Measurements from ENCODE around the gene CDH1. TPM values are rescaled to one million over a fixed set of nuclear protein-coding genes. Genes with fewer than 3 reads are reported as not detected.

CDH1 gene
- total RNA-seq, 1 donor from 2014 or later: 34.3 TPM

DNA sequence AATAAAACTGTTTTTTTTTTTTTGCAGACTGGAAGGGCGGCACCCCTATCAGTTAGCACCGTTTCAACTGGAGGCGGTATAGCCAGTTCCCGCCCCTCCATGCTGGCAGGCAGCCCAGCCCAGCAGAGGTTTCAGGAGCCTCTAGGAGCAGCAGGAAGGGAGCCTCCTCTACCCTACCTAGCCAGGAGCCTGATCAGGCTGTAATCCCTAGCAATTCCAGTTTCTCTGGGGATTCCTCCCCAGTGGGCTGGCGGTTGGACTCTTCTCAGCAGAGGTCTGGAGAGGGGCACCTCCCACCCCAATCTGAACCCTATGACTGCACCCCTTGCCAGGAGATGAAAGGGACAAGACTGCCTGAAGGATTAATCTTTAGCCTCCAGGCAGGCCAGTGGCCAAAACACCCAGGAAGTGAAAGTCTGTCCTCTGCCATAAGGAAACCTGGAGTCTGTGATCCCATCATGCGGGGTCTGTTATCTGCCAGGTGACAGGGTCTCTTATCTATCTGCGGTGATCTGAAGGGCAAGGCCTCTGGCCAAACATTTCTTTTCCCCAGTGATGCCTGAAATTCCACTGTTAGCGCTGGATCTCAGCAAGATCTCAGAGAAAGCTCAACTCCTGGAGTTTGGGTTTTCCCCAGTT is 4.9 kb upstream of the CDH1 start:
- DNase-seq: peak; percentile 77

DNA sequence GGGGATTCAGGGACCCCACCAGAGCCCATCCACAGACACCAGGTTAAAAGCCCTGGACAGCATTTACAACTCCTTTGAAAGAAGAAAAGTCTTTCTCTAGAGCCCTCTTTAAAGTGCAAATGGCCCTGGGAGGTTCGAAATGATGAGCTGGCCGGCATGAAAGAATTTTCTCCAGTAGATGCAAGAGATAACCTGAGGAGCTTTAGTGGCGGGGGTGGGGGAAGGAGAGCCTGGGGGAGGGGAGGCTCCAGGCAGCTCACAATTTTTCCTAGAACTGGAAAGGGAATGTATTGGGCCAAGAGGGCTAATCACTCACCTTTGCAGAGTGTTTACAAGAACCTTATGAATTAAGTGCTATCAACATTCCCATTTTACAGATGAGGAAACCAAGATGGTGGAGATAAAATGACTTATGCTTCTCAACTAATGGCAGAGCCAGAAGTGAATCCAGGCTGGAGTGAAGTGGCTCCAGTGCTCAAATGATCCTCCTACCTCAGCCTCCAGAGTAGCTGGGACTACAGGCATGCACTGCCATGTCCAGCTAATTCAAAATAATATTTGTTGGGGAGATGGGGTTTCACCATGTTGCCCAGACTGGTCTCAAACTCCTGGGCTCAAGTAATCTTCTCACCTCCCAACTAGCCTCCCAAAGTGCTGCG is 4.2 kb upstream of the CDH1 start:
- DNase-seq: no peak

DNA sequence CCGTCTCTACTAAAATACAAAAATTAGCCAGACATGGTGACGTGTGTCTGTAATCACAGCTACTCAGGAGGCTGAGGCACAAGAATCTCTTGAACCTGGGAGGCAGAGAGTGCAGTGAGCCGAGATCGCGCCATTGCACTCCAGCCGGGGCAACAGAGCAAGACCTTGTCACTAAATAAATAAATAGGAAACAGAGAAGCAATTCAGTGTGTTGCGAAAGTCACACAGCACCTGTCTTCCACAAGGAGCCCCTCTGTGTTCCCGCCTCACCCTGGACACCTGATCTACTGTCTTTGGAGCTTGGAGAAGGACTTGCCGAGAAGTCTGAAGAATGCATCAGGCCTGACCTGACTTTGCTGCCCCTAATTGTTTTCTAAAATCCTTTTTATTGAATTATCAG is 3.5 kb upstream of the CDH1 start:
- DNase-seq: no peak

GRCh38 chr16:68734782-68735181 is 2.3 kb upstream of the CDH1 start:
- no peak for DNase-seq

- no peak for DNase-seq
Observed at GRCh38 chr16:68736561-68736960, 531 bp upstream of the CDH1 start.

DNA sequence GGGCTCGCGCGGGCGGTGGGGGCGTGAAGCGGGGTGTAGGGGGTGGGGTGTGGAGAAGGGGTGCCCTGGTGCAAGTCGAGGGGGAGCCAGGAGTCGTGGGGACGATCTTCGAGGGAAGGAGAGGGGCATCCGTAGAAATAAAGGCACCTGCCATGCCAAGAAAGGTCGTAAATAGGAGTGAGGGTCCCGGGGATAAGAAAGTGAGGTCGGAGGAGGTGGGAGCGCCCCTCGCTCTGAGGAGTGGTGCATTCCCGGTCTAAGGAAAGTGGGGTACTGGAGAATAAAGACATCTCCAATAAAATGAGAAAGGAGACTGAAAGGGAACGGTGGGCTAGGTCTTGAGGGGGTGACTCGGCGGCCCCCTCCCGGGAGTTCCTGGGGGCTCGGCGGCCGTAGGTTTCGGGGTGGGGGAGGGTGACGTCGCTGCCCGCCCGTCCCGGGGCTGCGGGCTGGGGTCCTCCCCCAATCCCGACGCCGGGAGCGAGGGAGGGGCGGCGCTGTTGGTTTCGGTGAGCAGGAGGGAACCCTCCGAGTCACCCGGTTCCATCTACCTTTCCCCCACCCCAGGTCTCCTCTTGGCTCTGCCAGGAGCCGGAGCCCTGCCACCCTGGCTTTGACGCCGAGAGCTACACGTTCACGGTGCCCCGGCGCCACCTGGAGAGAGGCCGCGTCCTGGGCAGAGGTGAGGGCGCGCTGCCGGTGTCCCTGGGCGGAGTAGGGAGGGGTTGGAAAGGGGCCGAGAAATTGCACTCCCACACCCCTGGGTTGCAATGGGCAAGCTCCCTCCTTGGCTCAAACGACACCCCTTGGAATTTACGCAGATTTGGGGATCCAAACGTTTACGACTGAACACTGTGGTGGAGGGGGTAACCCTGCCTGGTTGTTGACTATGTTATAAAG is 888 bp downstream of the CDH1 start:
- no peak for DNase-seq

DNA sequence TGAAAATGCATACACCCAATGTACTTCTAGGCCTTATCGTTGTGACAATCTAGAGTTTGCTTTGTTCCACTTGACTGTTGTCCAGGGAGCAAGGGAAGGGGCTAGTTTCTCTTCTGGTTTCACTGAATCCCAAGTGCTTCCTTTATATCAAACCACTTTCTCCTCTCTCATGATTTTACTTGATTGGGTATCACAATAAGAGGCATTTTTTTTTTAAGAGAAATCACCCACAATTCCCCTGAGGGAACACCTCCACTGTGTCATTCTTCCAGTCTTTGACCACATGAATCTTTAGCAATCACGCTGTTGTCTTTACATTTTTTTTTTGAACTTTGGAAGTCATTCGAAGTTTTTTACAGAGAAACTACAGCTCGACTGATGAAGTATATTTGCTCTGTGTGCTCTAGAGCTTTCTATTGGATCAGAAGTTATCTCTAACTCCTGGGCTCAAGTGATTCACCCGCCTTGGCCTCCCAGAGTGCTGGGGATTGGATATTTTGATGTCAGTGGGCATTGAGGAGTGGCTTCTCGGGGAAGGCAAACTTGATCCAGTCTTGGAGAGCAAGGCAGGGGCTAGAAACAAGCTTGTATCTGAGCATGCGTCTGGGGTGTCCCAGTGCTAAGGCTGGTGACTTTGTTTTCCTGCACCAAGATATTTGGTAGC is 3.0 kb downstream of the CDH1 start:
- no peak for DNase-seq

DNA sequence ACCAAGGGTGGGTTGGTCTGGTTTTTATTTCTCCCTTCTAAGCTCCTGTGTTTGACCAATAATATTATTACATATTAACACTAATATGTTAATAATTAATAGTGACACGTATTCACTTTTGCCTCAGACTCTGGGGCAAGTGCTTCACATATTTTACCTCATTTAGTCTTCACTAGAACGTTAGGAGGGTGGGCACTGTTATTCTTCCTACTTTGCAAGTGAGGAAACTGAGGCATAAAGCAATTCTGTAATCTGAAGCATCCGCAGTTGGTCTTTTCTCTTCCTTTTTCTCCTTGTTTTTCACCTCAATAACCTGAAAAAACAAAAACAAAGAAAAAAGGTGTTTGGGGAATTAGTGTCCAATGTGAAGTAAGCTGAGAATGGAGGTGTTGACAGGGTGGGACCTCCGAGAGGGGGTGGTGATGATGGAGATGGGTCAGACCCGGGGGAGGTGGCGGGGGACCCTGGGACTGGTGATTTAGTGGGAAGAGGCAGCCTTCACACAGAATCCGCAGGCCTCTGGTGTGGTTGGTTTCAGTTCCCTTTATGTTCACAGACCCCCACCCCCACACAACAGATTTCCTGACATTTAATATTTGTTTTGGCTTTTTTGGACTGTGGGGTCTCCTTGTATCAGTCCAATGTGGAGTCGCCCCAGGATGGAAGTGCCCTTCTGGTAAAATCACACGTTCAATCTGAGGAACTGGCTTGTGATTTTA is 3.7 kb downstream of the CDH1 start:
- no peak for DNase-seq

- DNase-seq: no peak
Observed at GRCh38 chr16:68743664-68744063, 6.6 kb downstream of the CDH1 start.

GRCh38 chr16:68744744-68745280 is 7.7 kb downstream of the CDH1 start:
- peak; percentile 71 for DNase-seq

- no peak for DNase-seq
Observed at GRCh38 chr16:68746951-68747350, 9.9 kb downstream of the CDH1 start.

GRCh38 chr16:68749432-68749831 is 12.3 kb downstream of the CDH1 start:
- no peak for DNase-seq

GRCh38 chr16:68750193-68750695 is 13.2 kb downstream of the CDH1 start:
- DNase-seq: no peak

- no peak for DNase-seq
Observed at GRCh38 chr16:68751160-68751559, 14.1 kb downstream of the CDH1 start.

GRCh38 chr16:68752602-68753001 is 15.5 kb downstream of the CDH1 start:
- no peak for DNase-seq

GRCh38 chr16:68754084-68754792 is 17.1 kb downstream of the CDH1 start:
- no peak for DNase-seq

DNA sequence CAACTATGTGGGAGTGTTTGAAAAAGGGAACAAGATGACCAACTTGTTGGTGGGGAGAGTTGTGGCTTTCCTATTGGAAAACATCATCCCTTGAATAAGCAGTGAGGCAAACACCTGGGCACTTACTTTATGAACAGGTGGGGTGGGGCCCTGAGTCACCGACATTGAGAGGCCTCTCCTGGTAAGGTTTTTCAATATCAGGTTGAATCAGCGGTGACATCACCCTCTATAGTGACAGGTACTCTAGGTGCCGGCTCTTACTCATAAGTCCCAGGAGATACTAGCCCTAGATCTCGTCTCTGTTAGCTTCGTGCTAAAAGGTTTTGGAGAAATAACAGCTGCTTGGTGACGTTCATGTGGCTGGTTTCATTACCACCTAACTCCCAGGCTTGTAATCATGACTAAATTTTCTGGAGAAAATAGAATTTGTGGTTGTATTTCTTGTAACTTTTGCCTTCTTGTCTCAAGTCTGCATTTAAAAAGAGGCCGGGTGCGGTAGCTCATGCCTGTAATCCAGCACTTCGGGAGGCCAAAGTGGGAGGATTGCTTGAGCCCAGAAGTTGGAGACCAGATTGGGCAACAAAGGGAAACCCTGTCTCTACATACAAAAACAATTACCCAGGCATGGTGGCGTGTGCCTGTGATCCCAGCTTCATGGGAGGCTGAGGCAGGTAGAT is 19.3 kb downstream of the CDH1 start:
- no peak for DNase-seq

- no peak for DNase-seq
Observed at GRCh38 chr16:68757625-68757935, 20.5 kb downstream of the CDH1 start.

DNA sequence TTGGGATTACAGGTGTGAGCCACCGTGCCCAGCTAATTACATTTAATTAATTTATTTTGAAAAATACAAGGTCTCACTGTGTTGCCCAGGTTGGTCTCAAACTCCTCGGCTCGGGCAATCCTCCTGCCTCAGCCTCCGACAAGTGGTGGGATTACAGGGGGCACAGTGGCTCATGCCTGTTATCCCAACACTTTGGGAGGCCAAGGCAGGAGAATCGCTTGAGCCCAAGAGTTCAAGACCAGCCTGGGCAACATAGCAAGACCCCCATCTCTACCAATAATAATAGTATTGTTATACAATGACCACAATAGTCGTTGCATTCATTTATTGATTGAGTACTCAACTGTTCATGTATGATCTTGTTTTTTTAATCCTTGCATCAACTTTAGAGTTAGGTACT is 22.0 kb downstream of the CDH1 start:
- DNase-seq: no peak

DNA sequence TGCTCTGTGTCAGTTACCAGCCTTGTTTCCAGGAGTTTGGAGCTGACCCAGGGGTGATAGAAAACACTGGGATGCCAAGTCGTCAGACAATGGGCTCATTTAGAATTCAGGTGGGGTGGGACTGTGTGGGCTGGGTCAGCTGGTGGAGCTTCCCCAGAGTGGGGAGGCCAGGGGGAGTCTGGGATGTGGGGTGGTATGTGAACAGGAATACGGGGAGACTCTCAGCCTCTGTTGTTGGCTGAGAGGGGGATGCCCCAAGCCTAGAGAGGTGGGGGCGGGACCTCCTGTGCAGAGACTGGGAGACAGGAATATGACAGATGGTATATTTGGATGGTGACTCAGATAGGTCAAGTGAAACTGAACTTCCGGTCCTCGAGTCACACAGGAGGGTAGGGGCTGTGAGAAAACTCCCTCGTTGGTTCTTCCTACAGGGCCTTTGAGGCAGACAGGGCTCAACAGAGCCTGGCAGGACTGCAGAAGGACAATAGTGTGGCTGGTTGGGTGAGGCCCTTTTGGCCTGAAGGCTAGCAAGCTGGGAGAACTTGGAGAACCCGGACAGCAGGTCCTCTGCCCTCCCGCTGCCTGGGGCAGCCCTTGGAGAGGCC is 23.7 kb downstream of the CDH1 start:
- DNase-seq: no peak
